ENCODE data around the gene UBALD2.

DNA sequence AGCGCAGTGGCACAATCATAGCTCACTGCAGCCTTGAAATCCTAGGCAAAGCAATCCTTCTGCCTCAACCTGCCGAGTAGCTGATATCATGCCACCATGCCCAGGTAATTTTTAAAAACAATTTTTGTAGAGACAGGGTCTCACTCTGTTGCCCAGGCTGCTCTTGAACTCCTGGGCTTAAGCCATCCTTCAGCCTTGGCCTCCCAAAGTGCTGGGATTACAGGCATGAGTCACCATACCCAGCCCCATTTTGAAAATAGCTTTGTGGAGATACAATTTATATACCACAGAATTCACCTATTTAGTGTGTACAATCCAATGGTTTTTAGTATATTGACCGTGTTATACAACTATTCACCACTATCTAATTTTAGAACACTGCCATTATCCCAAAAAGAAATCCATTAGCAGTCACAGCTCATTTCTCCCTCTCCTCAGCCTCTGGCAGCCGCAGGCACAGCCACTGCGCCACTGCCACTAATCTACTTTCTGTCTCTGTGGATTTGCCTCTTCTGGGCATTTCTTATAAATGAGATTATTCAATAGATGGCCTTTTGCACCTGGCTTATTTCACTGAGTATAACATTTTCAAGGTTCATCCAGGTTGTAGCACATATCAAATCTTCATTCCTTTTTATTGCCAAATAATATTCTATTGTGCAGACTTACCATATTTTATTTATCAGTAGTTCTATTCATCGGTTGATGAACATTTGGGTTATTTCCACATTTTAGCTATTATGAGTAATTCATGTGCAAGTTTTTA is 31.4 kb upstream of the UBALD2 start:
- no peak for TF ChIP-seq CTCF (conservative IDR thresholded peaks at IDR 0.05; ENCODE audit: low read length)
- no peak for TF ChIP-seq EZH2phosphoT487 (IDR thresholded peaks at IDR 0.05; ENCODE audit: borderline replicate concordance, low read depth, low read length)
